ENCODE measurements around the gene SHANK1.

SHANK1 gene

DNA sequence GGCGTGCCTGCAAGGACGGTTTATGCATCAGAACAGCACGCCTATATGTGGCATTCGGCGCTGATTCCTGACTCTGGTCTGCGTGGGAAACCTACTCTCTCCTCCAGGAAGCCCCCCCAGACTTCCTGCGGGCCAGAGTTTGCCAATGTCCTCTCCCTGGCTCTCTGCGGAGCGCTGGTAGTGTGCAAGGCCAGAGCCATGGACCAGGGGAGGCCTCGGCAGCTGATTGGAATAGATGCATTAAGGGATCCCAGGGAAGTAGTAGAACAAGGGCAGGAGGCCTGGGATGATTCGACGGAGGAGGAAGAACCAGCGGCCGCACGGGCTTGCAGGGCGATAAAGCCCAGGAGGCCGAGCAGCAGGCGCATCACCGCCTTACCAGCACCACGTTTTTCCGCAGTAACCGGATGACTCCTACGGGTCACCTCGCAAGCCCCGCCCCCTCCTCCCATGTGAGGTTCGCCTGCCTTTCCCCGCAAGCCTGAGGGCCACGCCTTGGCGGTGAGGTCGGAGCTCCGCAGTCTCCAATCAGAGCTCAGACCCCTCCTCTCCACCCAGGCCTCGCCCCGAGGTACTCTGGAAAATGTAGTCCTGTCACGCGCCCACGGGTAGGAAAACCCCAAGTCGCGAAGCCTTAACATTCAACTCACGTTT is 8.6 kb upstream of the SHANK1 start:
- peak; percentile 76 for DNase-seq (ENCODE audit: low read depth)

DNA sequence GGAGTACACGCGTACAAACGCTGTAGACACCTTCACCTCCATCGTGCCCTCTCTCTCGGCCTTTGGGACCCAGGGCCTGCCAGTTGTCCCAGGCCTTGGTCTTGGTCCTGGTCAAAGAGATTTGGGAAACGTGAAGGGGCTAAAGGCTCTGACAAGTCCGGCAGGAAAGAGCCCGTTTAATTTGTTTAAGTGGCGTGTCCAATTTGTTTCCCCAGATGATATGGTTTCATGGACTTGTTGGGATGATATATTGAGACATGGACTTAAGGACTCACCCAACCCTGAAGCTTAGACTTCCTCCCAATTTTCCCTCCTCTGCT is 6.3 kb upstream of the SHANK1 start:
- DNase-seq (ENCODE audit: low read depth), result no peak

DNA sequence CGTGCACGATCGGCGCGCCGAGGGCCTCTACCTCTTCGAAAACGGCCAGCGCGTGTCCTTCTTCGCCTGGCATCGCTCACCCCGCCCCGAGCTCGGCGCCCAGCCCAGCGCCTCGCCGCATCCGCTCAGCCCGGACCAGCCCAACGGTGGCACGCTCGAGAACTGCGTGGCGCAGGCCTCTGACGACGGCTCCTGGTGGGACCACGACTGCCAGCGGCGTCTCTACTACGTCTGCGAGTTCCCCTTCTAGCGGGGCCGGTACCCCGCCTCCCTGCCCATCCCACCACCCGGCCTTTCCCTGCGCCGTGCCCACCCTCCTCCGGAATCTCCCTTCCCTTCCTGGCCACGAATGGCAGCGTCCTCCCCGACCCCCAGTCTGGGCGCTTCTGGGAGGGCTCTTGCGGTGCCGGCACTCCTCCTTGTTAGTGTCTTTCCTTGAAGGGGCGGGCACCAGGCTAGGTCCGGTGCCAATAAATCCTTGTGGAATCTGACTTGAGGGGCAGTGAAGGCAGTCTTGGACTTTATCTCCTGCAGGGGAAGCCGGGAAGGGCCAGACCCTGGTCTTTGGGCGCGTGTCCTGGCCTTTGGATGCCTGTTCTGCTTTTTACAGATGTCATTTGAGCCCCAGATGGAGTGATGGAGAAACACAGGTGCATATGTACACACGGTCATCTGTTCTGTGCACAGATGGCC is 5.8 kb upstream of the SHANK1 start:
- DNase-seq (ENCODE audit: low read depth), result peak; percentile 8

DNA sequence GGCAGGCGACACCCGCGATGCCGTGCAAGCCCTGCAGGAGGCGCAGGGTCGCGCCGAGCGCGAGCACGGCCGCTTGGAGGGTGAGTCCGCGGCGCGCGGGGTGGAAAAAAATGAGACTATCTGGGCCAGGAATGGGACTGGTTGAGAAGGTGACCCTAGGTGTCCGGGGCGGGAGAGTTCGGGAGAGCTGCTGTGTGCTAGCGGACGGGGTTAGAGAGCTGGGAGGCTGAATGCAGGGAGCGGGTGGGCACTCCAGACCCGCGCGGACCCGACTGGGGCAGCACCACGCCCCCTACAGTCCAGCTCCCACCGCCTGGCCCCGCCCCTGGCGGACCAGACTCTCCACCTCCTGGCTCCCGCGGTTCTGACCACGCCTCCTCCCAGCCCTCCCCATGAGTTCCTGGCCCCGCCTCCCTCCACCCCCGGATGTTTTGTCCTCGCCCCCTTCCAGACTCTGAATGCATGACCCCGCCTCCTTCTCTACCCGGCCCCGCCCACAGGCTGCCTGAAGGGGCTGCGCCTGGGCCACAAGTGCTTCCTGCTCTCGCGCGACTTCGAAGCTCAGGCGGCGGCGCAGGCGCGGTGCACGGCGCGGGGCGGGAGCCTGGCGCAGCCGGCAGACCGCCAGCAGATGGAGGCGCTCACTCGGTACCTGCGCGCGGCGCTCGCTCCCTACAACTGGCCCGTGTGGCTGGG is 5.1 kb upstream of the SHANK1 start:
- DNase-seq (ENCODE audit: low read depth), result peak; percentile 99

DNA sequence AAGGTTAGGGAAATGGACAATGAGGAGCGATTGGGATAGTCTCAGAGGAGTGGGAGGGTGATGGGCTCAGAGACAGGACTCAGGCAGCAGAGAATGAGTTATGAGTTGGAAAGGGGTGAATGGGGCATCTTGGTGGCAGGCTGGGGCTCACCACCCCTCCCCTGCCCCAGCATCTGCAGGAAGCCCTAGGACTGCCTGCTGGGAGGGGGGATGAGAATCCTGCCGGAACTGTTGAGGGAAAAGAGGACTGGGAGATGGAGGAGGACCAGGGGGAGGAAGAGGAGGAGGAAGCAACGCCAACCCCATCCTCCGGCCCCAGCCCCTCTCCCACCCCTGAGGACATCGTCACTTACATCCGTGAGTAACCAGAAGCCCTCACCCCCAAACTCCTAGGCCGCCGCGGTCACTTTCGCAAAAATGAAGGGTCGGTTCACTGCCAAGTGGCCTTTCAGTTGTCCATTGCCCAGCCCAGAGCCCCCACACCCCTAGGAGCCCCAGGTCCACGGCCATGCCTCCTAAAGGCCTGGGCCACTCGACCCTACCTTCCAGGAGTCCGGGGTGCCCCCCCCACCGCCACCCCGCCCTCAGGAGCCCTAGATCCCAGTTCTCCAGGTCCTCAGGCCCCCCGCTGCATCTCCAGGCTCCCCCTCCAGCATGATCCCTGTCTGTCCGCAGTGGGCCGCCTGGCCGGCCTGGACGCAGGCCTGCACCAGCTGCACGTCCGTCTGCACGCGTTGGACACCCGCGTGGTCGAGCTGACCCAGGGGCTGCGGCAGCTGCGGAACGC is 4.3 kb upstream of the SHANK1 start:
- peak; percentile 32 for DNase-seq (ENCODE audit: low read depth)

DNA sequence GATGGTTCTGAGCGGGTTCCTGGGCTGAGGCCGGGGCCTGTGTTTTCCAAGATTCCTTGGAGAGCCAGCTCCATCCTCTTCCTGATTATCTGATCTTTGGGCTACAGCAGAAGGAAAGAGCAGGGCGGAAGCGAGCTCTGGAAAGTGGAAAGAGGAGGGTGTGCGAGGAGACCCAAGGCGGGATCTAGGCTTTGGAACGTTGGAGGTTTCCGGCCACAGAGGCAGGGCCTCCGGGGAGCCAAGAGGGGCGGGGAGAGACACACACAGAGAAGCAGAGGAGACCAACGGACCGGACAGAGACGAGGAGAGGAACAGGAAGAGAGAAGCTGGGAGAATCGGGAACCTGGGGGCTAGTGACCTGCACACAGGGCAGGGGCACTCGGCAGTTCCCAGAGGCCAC is 3.5 kb upstream of the SHANK1 start, which contains the start of gene CLEC11A:
Gene CLEC11A, plus strand, starts transcription at position 296 of the 400 bp plus-strand sequence. CDS start 162 bp downstream, outside the sequence.
- peak; percentile 93 for DNase-seq (ENCODE audit: low read depth)

DNA sequence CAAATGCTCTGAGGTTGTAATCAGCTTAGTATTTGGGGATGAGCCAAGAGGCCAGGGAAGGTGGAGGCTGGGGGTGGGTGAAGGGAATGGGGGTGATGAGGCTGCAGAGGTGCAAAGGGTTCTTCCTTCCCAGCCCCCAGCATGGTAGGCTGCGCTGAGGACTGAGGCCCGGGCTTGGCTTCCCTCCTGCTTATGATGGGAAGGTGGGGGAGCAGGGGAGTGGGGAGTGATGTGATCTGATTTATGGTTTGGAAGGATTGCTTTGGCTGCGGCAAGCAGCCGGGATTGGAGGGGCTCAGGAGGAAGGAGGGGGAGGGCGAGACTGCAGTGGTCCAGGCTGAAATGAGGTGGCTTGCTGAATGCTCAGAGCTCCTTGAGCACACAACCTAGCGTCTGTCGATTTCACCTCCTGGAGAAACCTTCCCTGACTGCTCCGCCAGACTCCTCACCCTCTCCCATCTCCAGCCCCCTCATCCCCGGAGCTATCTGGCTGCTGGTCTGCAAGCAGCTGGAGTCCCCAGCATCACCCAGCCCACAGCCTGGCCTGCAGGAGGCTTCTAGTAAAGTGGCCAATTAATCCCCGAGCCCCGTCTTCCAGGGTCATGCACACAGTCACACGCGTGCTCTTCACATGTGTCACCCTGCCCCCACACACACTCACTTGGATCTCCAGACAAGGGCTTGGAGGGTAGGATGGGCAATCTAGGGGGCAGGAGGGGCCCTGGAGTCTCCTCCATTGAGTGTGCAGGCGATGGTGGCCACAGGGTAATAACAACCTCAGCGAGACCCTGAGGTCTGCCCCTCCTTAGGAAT is 2.8 kb upstream of the SHANK1 start:
- DNase-seq (ENCODE audit: low read depth), result peak; percentile 37

DNA sequence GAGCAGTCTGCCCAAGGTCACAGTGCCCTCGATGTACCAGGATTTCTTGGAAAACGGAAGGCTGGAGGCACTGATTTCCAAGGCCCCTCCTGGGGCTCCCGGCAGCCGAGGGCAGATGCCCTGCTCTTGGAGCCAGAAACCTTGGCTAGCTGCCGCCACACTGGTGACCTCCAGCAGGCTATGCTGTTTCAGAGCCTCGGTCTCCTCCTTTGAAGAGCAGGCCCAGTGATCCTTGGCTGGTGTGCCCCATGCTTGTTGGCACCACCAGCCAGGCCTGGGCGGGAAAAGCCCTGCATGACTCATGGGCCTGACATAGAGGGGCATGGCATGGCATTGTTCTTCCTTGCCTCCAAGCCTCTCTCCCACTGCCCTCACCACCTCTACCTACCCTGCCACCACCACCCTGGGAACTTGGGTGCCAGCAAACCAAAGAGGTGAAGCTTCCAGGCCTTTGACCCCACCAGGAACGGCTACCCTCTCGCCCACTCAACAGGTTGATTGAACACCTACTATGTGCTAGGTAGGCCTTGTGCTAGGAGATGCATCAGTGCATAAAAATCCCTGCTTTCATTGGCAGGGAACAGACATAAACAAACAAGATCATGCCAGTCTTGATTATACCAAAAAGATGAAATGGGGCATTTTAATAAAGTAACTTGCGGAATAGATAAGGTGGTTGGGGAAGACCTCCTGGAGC is 2.0 kb upstream of the SHANK1 start:
- DNase-seq (ENCODE audit: low read depth), result peak; percentile 9

DNA sequence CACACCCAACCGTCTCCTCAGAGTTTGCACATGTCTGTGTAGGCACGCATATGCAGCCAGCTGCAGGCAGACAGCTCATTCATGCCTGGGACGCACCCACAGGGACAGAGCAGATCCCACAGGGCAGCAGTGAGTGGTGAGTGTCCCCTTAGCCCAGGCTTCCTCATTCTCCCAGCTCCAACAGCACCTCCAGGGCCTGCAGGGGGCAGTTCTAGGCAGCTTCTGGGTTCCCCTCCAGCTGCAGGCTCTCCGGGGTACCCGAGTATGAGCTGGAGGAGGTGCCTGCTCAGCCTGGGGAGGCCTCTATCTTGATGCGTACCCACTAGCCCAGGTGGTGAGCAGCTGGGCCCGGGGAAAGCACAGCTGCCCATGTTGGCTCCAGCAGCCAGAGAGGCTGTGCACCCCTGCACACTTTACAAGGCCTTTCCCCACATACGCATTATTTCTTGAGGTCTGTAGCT is 1.3 kb upstream of the SHANK1 start:
- peak; percentile 83 for DNase-seq (ENCODE audit: low read depth)

DNA sequence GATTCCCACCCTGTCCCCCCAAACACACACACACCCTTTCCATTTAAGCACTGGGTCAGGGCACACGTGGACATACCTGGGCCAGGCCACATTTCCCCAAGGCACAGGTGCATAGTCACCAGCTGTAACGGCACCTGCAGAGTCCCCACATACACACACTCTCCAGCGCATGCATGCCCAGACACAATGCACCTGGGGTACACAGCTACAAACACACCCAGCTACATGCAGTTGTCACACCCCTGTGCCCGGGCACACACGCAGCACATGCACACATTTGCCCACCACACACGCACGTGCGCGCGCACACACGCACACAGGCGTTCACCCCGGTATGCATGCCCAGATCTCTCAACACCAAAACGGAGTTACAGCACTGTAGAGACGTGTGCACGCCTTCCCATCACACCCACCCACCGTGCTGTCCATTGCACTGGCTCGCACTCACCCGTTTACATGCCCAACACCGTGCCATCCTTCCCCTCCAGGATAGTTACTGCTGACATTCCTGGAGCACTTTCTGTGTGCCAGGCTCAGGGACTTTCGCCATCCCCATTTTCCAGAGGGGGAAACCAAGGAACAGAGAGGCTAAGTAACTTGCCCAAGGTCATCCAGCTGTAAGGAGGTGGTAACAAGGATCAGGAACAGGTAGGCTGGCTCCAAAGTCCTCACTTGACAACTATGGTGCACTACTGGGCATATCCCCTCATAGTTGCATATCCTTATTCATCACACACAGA is 749 bp upstream of the SHANK1 start:
- peak; percentile 8 for DNase-seq (ENCODE audit: low read depth)

DNA sequence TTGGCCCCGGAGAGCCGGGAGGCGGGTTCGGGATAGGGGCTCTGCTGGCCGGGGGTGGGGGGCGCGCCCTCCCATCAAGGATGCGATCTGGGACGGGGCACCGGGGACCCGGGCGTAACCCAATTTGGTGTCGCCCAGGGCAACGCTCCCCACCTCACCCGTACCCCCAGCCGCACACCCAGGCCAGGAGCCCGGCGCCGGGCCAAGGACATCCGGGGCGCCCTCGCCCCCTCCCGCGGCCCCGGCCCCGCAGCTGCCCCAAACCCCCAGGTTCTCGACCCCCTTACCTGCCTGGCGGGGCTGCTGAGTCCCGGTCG is 525 bp downstream of the SHANK1 start:
- no peak for DNase-seq (ENCODE audit: low read depth)

DNA sequence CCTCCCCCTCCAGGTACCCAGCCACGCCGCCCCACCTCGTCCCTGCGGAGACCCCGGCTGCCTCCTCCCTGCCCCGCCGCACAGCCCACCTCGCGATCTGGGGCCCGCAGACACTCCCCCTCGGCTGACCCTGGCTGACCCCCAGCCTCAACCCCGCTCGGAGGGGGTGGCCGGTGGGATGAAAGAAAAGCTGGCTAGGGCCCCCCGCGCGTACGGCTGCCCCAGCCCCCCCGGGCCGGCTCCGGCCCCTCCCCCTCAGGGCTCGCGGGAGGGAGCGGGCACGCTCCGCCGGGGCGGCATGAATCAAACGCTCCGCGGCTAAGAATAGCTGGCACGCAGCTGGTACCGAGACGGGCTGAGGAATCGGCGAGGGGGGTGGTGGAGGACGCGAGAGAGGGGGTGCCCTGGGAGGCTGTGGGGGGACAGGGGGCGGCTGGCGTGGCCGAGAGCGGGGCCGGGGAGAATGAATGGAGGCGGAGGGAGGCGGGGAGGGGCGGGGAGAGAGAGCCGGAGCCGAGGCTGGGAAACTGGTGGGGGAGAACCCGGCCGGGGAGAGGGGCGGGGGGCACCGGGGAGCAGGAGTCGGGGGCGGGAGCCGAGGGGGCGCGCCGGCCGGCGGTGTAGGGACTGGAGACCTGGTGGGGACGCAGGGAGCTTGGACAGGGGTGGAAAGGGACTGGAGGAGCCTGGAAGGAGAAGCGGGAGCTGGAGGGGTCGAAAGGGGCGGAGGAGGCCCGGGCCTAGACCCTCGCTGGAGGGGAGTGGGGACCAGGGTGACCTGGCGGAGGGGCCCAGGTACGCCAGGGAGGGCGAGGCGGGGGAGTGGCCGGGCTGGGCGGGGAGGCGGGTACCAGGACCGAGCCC is 1.1 kb downstream of the SHANK1 start:
- DNase-seq (ENCODE audit: low read depth), result peak; percentile 30

DNA sequence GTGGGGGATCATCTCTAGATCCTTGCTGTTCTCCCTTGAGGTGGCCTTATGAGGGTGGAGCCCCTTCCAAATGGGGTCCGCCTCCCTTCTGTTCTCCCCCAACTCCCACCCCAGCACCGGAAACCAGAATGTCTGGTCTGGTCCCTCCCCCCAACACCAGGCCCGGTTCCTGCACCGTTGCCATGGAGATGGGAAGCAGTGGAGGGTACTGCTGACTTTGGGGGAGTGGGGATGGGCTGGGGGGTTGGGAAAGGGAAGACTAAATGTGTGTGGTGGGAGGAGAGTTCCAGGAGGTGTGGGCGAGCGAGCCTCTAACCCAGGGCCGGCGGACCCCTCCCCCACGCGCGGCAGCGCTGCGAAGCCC is 1.7 kb downstream of the SHANK1 start:
- DNase-seq (ENCODE audit: low read depth), result no peak

DNA sequence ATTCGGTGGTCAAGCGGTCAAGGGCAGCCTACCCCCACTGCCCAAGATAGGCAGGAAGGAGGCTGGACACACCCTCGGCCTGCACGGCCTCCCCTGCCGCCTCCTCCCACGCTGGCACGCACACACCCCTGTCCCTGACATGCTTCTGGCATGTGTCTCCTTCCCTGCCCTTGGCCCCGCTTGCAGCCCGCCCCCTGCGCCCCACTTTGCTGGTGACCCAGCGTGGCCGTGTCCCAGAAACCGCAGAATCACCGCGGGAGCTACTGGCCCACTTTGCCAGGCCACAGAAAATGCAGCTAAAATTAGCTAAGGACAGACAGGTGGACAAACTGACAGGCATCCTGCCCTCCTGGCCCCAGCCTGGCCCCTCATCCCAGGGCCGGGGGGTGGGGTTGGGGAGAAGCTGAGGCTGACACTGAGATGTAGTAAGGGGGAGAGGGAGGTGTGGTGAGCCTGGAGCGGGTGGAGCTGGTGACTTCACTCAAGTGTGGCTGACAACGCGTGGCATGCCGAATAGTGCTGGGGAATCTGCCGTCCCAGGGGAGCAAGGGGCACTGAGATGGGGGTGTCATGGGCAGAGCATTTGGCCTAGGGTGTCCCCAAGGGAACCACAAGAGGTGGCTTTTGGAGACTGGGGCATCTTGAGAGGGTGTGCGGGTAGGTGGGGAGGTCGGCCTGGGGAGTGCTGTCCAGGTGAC is 2.4 kb downstream of the SHANK1 start:
- DNase-seq (ENCODE audit: low read depth), result no peak

DNA sequence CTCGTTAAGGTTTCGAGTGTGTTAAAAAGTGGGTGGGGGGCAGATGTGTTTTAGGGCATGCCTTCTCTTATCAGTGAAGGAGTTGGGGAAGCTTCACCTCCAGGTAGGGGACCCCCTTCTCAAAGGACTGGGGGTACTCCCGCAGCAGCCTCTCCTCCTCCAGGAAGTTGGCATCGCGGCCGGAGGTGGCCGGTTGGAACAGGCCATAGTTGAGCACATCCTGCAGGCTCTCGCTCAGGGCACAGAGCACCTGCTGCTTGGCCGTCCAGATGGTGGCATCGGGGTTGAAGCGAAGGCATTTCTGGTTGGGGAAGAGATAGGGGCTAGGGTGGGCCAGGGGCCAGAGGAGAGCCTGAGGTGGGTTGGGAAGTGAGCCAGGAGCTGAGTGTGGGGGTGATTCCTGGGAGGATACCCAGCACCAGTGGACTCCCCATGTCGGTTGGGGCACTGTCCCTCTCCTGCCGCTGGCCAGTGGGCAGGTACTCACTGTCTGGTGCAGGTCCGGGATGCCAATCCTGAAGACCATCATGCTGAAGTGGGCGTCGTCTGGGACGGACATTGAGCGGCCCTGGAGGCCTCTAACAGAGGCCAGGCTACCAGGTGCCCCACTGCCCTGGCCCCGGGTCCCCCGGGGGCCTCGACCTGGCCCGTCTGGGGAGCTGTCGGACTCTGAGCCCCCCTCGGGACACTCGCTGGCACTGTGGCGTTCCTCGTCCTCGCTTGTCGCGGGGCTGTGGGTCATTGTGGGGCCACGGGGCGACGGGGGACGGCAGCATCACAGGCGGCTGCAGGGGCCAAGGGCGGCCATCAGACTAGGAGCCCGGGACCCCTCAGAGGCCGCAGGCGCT is 3.2 kb downstream of the SHANK1 start:
- DNase-seq (ENCODE audit: low read depth), result no peak

DNA sequence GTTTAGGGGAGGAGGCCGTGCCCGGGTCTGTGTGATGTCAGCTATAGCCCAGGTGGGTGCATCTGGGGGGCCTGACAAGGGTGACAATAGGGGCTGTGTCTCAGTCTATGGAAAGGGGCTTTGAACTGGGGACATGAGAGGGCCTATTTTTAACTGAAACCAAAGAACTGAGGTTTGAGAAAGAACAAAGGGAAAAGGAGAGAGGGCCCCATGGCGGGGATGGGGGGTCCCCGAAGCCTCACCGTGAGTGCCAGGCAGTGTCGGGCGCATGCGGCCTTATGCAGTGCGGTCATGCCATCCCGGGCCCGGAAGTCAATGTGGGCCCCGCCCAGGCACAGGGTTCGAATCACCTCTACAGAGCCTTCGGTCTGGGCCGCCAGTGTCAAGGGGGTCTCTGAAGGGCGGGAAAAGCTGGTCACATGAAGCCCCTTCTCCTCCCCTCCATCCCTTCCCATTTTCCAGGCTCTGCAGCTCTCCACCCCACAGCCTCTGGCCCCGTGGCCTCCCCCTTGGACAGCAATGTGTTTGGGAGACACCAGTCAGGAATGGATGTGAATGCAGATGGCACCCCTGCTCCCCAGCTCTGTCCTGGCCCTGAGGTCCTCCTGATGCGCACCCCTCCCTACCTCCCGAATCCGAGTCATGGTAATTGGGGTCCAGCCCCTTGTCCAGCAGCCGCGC is 5.9 kb downstream of the SHANK1 start:
- no peak for DNase-seq (ENCODE audit: low read depth)

DNA sequence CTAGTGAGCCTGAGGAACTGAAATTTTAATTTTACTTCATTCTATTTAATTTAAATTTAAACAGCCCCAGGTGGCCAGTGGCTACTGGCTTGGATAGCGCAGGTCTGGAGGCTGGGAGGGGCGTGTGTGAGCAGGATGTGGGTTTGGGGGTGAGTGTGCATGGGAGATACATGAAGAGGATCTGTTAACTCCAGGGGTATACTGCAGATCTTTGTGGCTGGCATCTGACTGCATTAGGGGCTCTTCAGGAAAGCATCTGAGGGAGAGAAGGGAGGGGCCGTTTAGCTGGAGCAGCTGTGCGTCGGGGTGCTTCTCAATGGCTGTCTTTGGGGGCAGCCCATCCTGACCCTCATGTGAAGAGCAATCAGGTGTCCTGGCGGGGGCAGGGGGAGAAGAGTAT is 6.8 kb downstream of the SHANK1 start:
- DNase-seq (ENCODE audit: low read depth), result no peak
